Measurements from ENCODE around the gene NSRP1. TPM values are rescaled to one million over a fixed set of nuclear protein-coding genes. Genes with fewer than 3 reads are reported as not detected.

NSRP1 gene
- total and polyA plus RNA-seq, 2 of the 13 experiments (the other 11 are each of a cell fraction or from before 2014, with no cell fraction given): 7.0 to 14.3 TPM

GRCh38 chr17:30116661-30117551 is at the start of gene NSRP1 (continued):
- TF ChIP-seq ZBTB14 (CRISPR knock-in tag; IDR thresholded peaks at IDR 0.05) (0 out of 2 replicates have a peak, but pooled peaks have one; percentile 47), ZNF225 (CRISPR knock-in tag; IDR thresholded peaks at IDR 0.05) (no peak), ZFX (CRISPR knock-in tag; IDR thresholded peaks at IDR 0.05; ENCODE audit: low read depth) (peak; percentile 84), WIZ (CRISPR knock-in tag; IDR thresholded peaks at IDR 0.05) (no peak; the same call in 1 of the 2 replicates), ZNF784 (CRISPR knock-in tag; IDR thresholded peaks at IDR 0.05; ENCODE audit: borderline replicate concordance) (no peak), ZKSCAN8 (CRISPR knock-in tag; IDR thresholded peaks at IDR 0.05; ENCODE audit: borderline replicate concordance) (no peak), MYPOP (CRISPR knock-in tag; IDR thresholded peaks at IDR 0.05) (no peak; the same call in 1 of the 2 replicates), PHB2 (IDR thresholded peaks at IDR 0.05; ENCODE audit: partially characterized antibody) (no peak), ZZZ3 (CRISPR knock-in tag; IDR thresholded peaks at IDR 0.05; ENCODE audit: borderline replicate concordance) (no peak), ZBTB43 (CRISPR knock-in tag; conservative IDR thresholded peaks at IDR 0.05) (no peak; the same call in 1 of the 2 replicates), SMC3 (IDR thresholded peaks at IDR 0.05; ENCODE audit: low read length) (no peak), GRHL1 (CRISPR knock-in tag; conservative IDR thresholded peaks at IDR 0.05) (no peak), ARNTL (CRISPR knock-in tag; IDR thresholded peaks at IDR 0.05) (peak; percentile 76), PBX3 (CRISPR knock-in tag; IDR thresholded peaks at IDR 0.05; ENCODE audit: borderline replicate concordance) (no peak), ZNF598 (CRISPR knock-in tag; IDR thresholded peaks at IDR 0.05; ENCODE audit: borderline replicate concordance) (peak; percentile 58; the same call in 1 of the 2 replicates), ZNF790 (CRISPR knock-in tag; IDR thresholded peaks at IDR 0.05; ENCODE audit: borderline replicate concordance) (no peak; the same call in 1 of the 2 replicates), ZFP1 (CRISPR knock-in tag; IDR thresholded peaks at IDR 0.05) (no peak), THRA (CRISPR knock-in tag; IDR thresholded peaks at IDR 0.05; ENCODE audit: borderline replicate concordance) (peak; percentile 19; the same call in 1 of the 2 replicates), BRCA1 (CRISPR knock-in tag; IDR thresholded peaks at IDR 0.05) (no peak)

Data from HepG2 (cell line).